Karpas-422 (cell line): Measurements from ENCODE around the gene EFCAB10. TPM values are rescaled to one million over a fixed set of nuclear protein-coding genes. Genes with fewer than 3 reads are reported as not detected.
"Not testable (repeated sequence)": the region's sequence is repeated elsewhere in the genome, so short reads cannot be mapped to it uniquely, and the experiment has no call there.

ENCODE experiments used
- DNase-seq: peaks from one replicate; pipeline ENCODE4 v3.0.0-alpha.2; 2015
- H2AFZ ChIP-seq: fragments of 200-600 bp; sonication (generic); 2 replicates; pipeline ENCODE4 v1.6.1; 2014; ENCODE audit warnings: antibody characterized with exemption, low read length, mixed read lengths
- H3K27ac ChIP-seq: fragments of 200-600 bp; sonication (generic); 2 replicates; pipeline ENCODE4 v1.5.1; 2014; ENCODE audit warnings: mild to moderate bottlenecking, low read length, moderate library complexity
- H3K27me3 ChIP-seq: fragments of 200-600 bp; sonication (generic); 2 replicates; pipeline ENCODE4 v1.6.1; 2014; ENCODE audit warnings: low read length, mixed read lengths
- H3K36me3 ChIP-seq: fragments of 200-600 bp; sonication (generic); 2 replicates; pipeline ENCODE4 v1.6.1; 2014; ENCODE audit warnings: low read length, mixed read lengths; ENCODE audit not compliant: insufficient read depth
- H3K4me1 ChIP-seq: fragments of 200-600 bp; sonication (generic); 2 replicates; pipeline ENCODE4 v1.6.1; 2014; ENCODE audit warnings: mild to moderate bottlenecking, low read length, mixed read lengths
- H3K4me2 ChIP-seq: fragments of 200-600 bp; sonication (generic); 2 replicates; pipeline ENCODE4 v1.6.1; 2014; ENCODE audit warnings: low read length, low read depth, mild to moderate bottlenecking; ENCODE audit not compliant: poor library complexity, severe bottlenecking
- H3K4me3 ChIP-seq: fragments of 200-600 bp; sonication (generic); 2 replicates; pipeline ENCODE4 v1.5.1; 2014; ENCODE audit warnings: mild to moderate bottlenecking, antibody characterized with exemption, low read length, mixed read lengths
- H3K79me2 ChIP-seq: fragments of 200-600 bp; sonication (generic); 2 replicates; pipeline ENCODE4 v1.6.1; 2014; ENCODE audit warnings: mild to moderate bottlenecking, low read length, mixed read lengths
- H3K9ac ChIP-seq: fragments of 200-600 bp; sonication (generic); 2 replicates; pipeline ENCODE4 v1.6.0; 2014; ENCODE audit warnings: low read length
- H3K9me2 ChIP-seq: fragments of 200-600 bp; sonication (generic), shearing (Covaris generic); replicated peaks from 2 replicates; pipeline ENCODE4 v1.6.0; 2014; ENCODE audit warnings: mild to moderate bottlenecking, low read length, moderate library complexity; ENCODE audit not compliant: insufficient read depth
- H3K9me3 ChIP-seq: fragments of 300-700, 200-600 bp; sonication (generic); 2 replicates; pipeline ENCODE4 v1.6.1; 2014; ENCODE audit warnings: low read length, mixed read lengths
- H4K20me1 ChIP-seq: fragments of 200-600 bp; sonication (generic); 2 replicates; pipeline ENCODE4 v1.6.1; 2014; ENCODE audit warnings: mild to moderate bottlenecking, antibody characterized with exemption, low read length, low read depth; ENCODE audit not compliant: insufficient read depth
- total RNA-seq: library from RNA; depleted of rRNA; stranded (reverse); fragments of >200 nt; shearing (Covaris generic); gene quantifications from 2 replicates; pipeline ENCODE4 v1.2.3, GENCODE V29; 2014; ENCODE audit warnings: low replicate concordance; rRNA removed

The EFCAB10 gene
- total RNA-seq, 1 experiment from 2014 or later: not detected

DNA sequence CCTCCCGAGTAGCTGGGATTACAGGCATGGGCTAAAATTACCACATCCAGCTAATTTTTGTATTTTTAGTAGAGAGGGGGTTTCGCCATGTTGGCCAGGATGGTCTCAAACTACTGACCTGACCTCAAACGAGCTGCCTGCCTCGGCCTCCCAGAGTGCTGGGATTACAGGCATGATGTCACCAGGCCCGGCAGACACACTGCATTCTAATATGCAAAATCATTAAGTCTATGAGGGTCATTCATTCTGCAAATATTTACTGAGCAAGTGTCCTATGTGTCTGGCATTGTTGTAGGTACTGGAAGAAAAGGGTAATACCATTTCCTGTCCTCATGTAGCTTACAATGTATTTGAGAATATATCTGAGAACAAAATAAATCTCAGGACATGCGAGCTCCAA lies 61.9 kb downstream of the EFCAB10 start:
- no peaks in the 10 kb centered on the region for H4K20me1 ChIP-seq
- no peak overlapping the region for H3K27ac ChIP-seq
- peaks cover 16% of the 10 kb centered on the region for H3K4me1 ChIP-seq
- no peak overlapping the region for H2AFZ ChIP-seq
- H3K79me2 ChIP-seq: peaks cover 68% of the 10 kb centered on the region
- no peaks in the 10 kb centered on the region for H3K9me2 ChIP-seq
- H3K9ac ChIP-seq: no peak overlapping the region
- H3K36me3 ChIP-seq: peaks cover 12% of the 10 kb centered on the region; the same call in 1 of the 2 replicates
- DNase-seq: no peak
- H3K27me3 ChIP-seq: no peaks in the 10 kb centered on the region
- no peaks in the 10 kb centered on the region for H3K9me3 ChIP-seq
- no peak overlapping the region for H3K4me2 ChIP-seq
- H3K4me3 ChIP-seq: no peak overlapping the region

DNA sequence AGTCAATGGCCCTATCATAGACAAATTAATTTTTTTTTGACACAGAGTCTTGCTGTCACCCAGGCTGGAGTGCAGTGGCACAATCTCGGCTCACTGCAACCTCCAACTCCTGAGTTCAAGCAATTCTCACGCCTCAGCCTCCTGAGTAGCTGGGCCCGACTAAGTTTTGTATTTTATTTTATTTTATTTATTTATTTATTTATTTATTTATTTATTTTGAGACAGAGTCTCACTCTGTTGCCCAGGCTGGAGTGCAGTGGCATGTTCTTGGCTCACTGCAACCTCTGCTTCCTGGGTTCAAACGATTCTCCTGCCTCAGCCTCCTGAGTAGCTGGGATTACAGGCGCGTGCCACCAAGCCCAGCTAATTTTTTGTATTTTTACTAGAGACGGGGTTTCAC lies 65.7 kb downstream of the EFCAB10 start:
- H4K20me1 ChIP-seq, H2AFZ ChIP-seq, H3K4me3 ChIP-seq, DNase-seq, H3K4me1 ChIP-seq, H3K4me2 ChIP-seq, H3K9me2 ChIP-seq, H3K27me3 ChIP-seq, H3K27ac ChIP-seq, H3K9ac ChIP-seq, H3K9me3 ChIP-seq: not testable (repeated sequence)
- Histone ChIP-seq H3K79me2 (peaks cover 84% of the 10 kb centered on the region), H3K36me3 (peaks cover 15% of the 10 kb centered on the region; the same call in 1 of the 2 replicates)

Other genes starting within 250 kb of the EFCAB10 start
- gene SRPK2, start 192.6 kb downstream of the EFCAB10 start, total RNA-seq: 6.7 and 9.0 TPM in 2 replicates
- 21.6 and 22.0 TPM in 2 replicates for gene PUS7, start 59.2 kb downstream of the EFCAB10 start, total RNA-seq
- 6.9 and 9.2 TPM in 2 replicates for gene RINT1, start 49.3 kb downstream of the EFCAB10 start, total RNA-seq